Activated CD4-positive, alpha-beta T cell treated with anti-CD3 and anti-CD28 coated beads for 4 hours (primary cell): ENCODE measurements around the gene TAAR9.

ENCODE experiments used
- DNase-seq, 2 donors: peaks; one replicate each; pipeline ENCODE4 v3.0.0-alpha.2; 2020

The TAAR9 gene, protein sequence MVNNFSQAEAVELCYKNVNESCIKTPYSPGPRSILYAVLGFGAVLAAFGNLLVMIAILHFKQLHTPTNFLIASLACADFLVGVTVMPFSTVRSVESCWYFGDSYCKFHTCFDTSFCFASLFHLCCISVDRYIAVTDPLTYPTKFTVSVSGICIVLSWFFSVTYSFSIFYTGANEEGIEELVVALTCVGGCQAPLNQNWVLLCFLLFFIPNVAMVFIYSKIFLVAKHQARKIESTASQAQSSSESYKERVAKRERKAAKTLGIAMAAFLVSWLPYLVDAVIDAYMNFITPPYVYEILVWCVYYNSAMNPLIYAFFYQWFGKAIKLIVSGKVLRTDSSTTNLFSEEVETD

DNA sequence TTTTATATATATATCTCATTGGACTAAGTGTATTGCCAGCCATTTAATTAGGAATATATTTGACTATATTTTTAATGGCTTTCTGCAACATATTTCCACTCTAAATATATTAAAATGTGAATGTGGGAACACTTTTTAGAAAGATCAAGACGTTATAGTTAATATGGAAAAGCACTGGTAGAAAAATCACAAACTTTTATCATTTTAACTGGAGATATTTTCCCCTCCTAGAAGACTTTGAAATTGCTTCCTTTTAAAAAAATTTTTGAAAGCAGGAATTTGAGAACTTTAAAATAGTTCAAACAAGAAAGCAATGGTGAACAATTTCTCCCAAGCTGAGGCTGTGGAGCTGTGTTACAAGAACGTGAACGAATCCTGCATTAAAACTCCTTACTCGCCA lies at the start of gene TAAR9:
Gene TAAR9 (plus strand): TSS at position 301 of the 400 bp plus-strand sequence. CDS start 13 bp downstream, at position 314.
- no peak for DNase-seq

DNA sequence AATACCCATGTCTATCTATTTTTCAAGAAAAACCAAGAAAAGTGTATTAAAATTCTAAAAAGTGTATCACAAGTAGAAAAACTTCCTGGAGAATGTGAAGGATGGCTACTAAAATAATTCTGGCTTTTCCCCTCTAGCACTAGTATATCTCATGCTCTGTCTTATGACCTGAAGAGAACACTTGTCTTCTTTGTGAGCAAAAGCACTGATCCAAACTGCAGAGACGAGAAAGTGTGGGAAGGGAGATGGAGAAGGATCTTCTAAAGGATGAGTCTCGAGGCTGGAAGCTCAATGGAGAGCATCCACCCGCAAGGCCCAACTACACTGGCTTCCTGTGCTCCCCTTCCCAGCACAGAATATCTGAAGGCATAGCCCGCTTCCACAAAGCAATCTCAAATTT lies 48.7 kb upstream of the TAAR9 start:
- DNase-seq: no peak

DNA sequence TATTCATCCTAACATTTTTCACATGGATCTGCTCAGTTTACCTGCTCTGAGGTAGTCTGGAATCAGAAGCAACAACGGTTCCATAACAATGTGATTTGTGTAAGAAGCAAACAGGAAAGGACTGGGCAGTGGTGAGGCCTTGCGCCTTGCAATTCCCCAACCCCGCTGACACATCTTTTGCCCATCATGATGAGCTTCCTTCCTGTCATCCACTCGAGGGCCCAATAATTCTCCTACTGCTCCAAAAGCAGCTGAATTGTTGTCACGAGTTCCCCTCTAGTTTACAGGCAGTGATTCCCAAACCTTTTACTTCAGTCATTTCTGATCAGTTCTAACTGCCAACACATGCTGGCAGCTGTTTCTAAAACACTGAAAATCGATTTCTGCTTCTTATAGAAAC lies 48.1 kb upstream of the TAAR9 start:
- DNase-seq: no peak

DNA sequence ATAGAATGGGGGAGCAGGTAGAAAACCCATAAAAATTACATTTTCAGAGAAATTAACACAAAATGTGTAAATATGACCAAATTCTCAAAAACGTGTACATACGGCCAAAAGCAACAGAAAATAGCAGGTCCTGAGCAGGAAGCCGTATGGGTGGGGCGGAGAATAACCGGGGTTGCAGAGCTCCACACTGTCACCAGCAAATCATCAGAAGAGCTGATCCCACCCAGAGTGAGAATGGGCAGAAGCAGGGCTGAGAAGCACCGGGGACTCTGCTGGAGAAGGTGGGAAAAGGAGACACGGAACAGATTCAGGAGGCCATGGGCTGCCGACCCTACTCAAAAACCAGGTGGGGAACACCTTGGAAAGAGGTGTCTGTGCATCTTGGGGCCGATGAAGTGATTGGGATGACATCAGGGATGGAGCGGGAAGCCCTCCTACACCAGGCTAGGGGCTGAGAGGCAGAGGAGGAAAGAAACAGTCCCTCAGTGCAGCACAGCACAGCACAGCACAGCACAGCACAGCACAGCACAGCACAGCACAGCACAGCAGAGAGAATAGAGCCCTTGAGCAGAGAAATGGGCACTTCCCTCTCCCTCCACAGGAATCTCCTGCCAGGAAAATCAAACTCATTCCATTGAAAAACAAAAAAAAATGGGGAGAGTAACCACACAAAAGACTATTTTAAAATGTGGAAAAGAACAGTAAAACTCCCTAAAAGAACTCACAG lies 47.4 kb upstream of the TAAR9 start:
- no peak for DNase-seq

DNA sequence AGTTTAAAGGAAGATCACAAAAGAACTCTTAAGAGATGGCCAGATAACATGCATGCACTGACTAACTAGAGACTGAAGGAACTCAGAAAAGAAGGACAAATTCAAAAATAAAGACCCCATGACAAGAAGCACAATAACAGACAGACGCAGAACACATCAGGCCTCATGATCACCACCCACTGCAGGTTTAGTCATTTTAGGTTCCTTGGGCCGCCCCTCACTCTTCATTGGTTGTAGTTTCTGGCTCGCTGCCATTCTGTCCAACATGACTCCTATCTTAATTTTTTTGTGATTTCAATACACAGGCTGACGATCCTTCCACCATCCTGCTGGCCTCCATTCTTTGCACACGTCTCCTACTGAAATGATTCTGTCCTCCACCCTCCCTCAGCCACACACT lies 46.8 kb upstream of the TAAR9 start:
- no peak for DNase-seq

DNA sequence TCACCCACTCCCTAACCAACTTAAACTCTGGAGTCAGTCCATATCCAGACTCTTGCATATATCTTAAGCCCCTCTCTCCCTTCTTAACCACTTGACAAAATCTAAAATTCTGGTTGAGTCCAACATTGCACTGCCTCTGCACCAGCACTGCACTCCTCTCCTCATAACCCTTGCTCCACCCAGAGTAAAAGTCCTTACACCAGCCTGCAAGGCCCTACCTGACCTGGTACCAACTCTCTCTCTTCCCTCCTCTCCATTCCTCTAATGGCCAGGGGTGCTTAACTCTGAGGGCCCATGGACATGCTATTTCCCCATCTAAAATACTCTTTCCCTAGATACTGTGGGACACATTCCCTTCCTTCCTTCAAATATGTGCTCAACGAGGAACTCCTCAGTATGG lies 46.2 kb upstream of the TAAR9 start:
- DNase-seq: no peak

DNA sequence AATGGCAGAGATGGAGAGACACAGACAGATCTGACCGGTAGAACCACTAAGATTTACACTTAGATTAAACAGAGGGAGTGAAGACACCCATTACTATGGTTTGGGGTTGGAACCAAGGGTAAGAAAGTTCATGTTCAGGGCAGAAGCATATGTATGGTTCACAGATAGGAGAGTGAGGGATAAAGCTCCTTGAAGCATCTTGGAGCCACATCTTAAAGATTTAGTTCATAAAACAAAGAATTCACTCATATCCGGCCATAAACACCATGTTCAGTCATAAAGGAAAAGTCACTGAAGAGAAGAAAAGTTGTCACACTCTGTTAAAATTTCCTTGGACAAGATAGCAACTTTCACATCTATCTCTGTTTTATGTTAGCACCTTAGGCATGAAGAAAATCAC lies 43.1 kb upstream of the TAAR9 start:
- no peak for DNase-seq

DNA sequence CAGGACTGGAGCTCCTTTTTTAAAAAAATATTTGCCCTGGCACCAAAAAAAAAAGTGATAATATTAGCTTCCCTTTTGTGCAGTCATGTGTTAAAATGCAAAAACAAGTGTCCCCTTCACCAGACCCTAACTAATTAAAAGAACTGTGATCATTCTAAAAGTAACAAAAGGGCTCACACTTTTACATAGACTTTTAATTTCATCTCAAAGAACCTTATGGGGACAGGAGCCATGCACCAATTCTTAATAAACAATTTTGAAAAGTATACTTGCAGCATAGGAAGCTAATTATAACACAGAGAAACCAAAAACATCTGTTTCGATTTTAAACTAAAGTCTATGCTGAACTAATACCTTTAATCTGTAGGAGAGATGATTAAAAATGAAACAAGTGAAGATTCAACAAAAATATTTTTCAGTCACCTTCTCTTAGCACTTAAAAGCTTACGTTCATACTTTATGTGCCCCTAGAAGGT lies 42.4 kb upstream of the TAAR9 start:
- no peak for DNase-seq

DNA sequence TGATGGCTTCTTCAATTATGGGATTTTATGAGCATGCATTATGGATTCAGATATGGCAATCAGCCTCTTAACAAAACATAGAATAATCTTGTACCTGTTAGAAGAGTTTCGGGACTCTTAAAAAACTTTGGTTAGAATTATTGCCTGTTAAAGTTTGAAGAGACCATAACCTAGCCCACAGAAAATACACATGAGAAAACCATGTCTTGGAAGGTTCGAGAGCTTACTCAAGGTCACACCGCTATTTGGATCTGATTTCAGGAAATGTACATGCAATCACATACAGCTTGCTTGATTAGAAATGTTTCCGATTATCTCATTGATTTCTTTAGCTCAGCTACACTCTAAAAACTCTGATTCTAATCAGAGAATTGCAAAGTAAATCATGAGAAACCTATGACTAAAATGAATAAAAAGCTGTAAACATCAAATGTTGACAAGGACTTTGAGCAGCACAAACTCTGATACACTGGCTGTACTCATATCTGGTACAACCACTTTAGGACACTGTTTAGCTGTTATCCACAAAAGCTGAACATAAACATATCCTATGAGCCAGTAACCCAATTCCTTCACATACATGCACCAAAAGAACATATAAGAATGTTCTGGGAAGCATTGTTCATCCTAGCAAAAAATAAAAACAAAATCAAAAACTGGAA lies 41.4 kb upstream of the TAAR9 start:
- DNase-seq: no peak

DNA sequence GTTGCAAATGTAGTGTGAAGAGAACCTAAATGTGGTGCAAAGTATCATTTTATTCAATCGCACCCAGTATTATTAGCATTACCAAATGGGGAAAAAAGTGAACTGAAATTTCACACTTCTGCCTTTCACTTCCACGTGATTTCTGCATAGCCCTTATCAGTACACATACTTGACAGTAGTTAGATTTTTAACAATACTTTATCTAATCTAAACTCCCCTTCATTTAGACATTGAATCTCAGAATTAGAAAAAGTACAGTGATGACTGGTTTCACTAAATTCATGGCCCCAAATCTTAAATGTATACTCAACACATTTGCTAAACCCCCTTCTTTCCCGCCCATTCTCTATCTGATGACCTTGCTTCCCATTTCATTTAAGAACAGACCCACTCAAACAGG lies 39.4 kb upstream of the TAAR9 start:
- DNase-seq: no peak

DNA sequence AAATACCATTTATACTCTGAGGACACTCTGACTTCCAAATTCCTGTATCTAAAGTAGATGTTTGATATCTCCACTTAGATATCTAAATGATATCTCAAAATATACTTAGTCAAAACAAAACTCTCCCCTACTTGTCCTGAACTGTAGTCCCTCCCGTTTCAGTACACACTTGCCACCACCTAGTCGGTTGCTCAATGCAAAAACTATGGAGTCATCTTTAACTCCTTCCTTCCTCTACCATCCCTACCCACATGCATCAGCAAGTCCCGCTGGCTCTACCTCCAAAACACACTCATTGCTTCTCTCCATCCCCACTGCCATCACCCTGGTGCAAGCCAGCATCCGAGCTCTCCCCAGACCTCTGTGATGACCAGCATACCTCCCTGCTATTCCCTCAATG lies 38.3 kb upstream of the TAAR9 start:
- no peak for DNase-seq

DNA sequence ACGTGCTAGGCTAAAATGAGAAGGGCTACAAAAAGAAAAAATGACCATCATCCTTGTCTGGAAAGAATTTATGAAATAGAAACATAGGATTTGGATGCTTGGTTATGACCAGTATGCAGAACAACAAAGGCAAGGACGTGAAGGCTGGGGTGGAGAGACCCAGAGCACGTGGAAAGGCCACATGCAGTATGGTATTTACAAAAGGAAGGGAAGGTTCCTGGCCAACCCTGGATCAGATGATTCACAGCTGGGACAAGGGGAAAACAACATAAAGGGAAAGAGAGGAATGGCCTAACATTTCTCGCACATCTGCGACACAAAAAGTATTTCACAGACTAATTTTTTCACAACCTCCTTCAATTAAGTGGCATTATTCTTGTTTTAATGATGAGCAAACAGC lies 33.3 kb upstream of the TAAR9 start:
- DNase-seq: no peak

DNA sequence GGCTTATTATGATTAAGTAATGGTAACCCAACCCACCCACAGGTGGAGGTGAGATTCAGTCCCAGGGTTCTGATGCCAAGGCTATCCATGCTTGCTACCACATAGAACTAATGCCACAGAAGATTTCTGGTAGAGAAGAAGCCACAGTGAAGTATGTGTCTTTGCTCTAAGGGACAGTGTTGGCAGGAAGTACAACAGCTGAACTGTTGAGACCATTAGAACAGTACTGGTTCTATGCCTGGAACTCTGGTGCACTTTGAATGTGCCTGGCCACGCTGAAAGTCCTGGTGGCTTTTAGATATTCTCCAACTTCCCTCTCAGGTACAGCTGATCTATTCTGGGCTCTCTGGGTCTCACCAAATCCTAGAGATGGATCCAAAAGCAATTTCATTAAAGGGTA lies 32.9 kb upstream of the TAAR9 start:
- DNase-seq: no peak

DNA sequence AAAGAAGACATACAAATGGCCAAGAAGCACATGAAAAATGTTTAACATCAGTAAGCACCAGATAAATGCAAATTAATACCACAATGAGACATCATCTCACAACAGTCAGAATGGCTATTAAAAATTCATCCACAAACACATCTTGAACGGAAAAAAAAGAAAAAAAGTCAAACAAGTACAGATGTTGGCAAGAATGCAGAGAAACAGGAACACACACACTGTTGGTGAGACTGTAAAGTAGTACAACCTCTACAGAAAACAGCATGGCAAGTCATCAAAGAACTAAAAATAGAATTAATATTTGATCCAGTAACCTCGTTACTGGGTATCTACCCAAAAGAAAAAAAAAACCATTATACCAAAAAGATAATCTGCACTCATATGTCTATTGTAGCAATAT lies 31.6 kb upstream of the TAAR9 start:
- no peak for DNase-seq

DNA sequence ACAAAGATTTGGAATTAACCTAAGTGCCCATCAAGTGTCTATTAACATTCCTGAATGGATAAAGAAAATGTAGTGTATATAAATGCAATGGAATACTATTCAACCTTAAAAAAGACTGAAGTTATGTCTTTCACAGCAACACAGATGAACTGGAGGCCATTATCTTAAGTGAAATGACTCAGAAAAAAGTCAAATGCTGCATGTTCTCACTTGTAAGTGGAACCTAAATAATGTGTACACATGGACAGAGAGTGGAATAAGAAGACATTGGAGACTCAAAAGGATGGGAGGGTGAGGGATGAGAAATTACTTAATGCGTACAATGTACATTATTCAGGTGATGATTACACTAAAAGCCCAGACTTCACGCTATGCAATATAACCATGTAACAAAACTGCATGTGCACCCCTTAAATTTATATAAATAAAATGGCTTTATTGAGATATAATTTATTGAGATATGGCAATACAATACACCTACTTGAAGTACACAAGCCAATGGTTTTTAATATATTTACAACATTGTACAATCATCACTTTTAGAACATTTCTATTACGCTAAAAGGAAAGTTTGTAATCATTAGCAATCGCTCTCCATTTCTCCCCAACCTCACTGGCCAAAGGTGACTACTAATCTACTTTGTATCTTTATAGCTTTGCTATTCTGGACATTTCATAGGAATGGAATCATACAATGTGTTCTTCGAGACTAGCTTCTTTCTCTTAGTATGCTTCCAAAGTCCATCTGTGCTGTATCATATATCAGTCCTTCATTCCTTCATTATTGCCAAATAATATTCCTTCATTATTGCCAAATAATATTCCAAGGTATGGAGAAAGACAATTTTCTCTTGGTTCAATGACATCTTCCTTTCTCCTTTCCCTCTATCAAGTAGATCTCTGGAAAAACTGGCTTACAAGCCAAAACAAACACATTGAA lies 30.9 kb upstream of the TAAR9 start:
- no peak for DNase-seq

DNA sequence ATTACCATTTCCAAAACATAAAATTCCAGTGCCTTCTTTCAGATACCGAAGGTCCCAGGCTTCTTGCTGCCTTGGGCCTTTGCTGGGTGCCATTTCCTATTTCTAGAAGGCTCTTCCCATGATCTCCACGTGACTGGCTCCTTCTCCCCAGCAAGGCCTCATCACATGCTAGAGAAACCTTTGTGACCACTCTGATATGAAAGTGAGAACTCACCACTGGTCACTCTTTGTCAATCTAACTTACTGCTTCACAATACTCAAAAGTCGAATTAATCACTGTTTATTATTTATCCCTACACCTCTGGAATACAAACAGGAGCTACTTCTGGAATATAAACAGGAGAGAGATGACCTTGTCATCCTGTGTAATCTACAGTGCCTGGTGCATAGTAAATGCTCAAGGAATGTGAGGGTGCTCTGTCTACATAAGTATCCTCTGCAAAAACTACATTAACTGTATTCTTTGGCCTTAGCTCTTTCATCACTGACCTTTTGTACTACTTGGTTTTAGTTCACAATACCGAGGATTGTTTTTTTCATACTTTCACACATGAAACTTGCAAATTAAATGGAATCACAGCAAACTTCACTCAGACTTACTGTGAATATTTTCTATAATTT lies 26.8 kb upstream of the TAAR9 start:
- DNase-seq: no peak

DNA sequence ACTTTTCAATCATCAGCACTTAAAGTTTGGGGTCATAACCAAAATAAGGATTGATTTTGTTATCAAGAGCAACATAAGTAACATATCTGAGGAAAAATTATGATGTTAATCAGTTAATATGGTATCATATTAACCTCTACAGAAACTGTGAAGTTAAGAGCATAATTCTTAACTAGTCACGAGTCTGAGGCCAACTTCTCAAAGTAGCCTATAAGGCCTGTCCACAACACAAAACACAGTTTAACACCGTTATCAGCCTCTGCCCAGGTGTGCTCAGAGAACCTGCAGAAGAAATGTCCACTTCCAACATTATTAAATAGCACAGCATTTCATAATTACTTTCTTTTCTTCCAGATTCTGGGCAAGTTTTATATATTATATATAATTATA lies 26.3 kb upstream of the TAAR9 start:
- no peak for DNase-seq

DNA sequence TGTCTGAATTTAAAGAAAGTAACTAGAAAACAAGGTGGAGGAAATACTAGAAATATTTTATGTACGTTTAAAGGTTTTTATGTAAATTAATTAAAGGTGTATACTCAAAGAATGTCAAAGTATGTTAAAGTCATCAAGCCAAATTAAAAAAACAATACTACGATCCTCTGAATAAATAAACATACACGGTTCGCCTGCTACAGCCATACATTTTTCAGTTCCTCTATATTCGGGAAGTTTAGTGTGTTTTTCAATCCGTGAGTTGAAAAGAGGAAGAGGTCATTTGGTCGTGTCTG lies 25.8 kb upstream of the TAAR9 start:
- no peak for DNase-seq

DNA sequence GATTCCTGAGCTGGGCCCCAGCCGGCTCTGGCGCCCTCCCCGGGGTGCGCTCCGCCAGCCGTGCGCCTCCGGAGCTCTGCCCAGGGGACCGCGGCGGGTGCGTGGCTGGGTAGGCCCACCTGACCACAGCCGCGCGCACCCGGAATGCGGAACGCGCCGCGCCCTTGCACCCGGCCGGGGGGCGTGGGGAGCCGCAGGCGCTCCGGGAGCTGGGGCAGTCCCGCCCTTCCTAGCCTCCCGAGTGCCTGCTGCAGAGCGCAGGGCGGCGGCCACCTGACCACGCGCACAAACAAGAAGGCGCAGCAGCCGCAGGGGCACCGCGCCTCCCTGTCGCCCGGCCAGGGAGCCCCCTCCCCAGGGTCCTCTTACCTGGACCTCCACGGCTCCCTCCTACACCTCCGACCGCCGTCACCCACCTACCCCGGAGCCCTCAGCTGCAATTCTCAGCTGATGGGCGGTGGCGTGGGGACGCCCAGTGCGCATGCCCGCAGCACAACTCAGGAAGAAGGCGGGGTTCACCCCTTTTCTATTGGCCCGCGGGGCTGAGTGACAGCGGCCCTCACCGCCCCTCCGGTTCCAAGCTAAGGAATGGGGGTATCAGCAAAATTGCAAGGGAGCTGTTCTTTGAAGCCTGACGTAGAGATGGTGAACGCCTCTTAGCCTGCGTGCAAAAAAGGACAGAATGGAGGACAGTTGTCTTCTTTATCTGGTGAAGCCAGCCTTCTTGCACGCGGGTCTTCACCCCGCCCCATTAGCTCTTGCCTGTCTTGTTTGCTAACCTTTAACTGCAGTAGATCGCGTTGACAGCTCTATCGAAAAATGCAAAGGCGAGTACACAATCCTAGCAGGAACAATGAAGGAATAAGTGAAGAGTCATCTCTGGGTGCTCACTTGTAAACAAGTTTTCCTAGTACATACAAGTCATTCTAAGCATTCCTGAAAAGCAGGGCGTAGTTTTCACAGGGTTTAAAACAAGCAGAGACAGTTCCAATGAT lies 25.1 kb upstream of the TAAR9 start, which contains the start of gene STX7:
Gene STX7 (minus strand): TSS at position 479 of the 995 bp plus-strand sequence. CDS start 9,586 bp downstream, outside the sequence.
- peak; percentile 82 to 85 for DNase-seq

DNA sequence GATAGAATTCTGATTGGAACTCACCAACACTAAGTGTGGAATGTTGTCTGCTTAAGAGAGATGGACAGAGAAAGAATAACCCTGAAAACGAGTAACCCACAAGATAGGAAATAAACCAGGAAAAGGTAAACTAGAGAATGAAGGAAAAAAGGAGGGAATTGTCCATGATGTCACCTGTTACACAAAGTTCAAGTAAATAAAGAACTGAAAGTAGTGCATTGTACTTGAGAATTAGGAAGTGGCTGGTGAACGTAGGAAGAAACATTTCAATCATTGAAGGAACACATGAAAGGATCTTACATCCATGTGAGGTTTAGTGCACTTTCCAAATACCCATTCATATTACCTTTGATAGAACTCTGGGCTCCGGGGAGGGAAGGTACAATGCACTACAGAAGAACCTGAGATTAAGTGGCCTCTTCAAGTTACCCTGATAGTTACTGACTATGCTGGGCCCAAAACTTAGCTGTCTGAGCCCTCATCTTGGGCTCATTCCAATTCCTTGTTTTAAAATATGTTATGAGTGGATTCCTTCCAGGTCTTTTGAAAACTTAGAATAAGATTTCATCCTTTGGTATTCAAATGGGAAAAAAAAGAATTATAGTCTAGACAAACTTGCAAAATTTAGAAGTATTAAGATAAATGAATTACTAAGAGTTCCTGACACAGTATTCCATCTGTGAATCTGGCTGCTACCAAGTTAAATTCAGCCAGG lies 24.1 kb upstream of the TAAR9 start:
- DNase-seq: no peak
